Measurements from ENCODE around the gene TM9SF2. TPM values are rescaled to one million over a fixed set of nuclear protein-coding genes. Genes with fewer than 3 reads are reported as not detected.

Gene TM9SF2
- total and polyA plus RNA-seq, 9 of the 15 experiments (the other 6 are each of a cell fraction or from before 2014, with no cell fraction given), result 23.3 to 83.2 (median 55.1) TPM

GRCh38 chr13:99525967-99526366 lies 24.7 kb downstream of the TM9SF2 start:
- POLR2A ChIA-PET, result interaction anchor here (1.5 to 2.1 kb wide), 2 partner anchors 11 to 15 kb away, joined by 6 to 9 read pairs; no protein-coding TSS in a partner anchor
- Histone ChIP-seq H3K36me3 (ENCODE audit: control insufficient read depth, insufficient read depth, low read length) (peaks cover 65% of the 10 kb centered on the region; the same call in 2 of the 3 replicates), H3K4me1 (replicated peaks in 1 of 2; ENCODE audit: control insufficient read depth in 2 of 2, insufficient read depth in 2 of 2, low read length in 2 of 2) (peaks cover 0 to 8% of the 10 kb centered on the region in 2 experiments; a peak in 3 of 5 replicates), H4K20me1 (replicated peaks; ENCODE audit: control insufficient read depth, insufficient read depth, low read length) (no peaks in the 10 kb centered on the region), H3K9ac (ENCODE audit: insufficient read depth in 1 of 2, low read depth in 2 of 2, low read length in 2 of 2) (0 out of 4 replicates have a peak overlapping the region, but pooled peaks of 1 of the 2 experiments have one; percentile 28), H3K27ac (ENCODE audit: extremely low read depth, low read depth, low read length) (no peak overlapping the region; the same call in 2 of the 3 replicates), H2AFZ (ENCODE audit: low read depth, low read length) (no peak overlapping the region), H3K4me3 (no peak overlapping the region), H3K79me2 (ENCODE audit: control insufficient read depth, insufficient read depth, low read length) (peaks cover 2% of the 10 kb centered on the region), H3K9me1 (ENCODE audit: control insufficient read depth, insufficient read depth, low read length) (no peaks in the 10 kb centered on the region), H3K27me3 (ENCODE audit: control insufficient read depth in 2 of 2, insufficient read depth in 2 of 2, low read length in 2 of 2) (no peaks in the 10 kb centered on the region), H3K9me3 (replicated peaks; ENCODE audit: control insufficient read depth, insufficient read depth, low read depth, low read length) (no peaks in the 10 kb centered on the region), H3K4me2 (ENCODE audit: insufficient read depth, low read length) (peak overlapping the region; percentile 17; the same call in 1 of the 2 replicates)
- CTCF ChIA-PET (ENCODE audit: low intra/inter-chr PET ratio), result no interaction called here
- in situ Hi-C loops (cut with MboI) (no loop called here), intact Hi-C loops (cut with micrococcal nuclease) (loop anchor here (5.0 kb wide), 1 partner anchor 86 kb away; no protein-coding TSS in a partner anchor)
- ATAC-seq (peak; percentile 54), DNase-seq (ENCODE audit: extremely low read depth in 1 of 4, low spot score in 3 of 4) (no peak), FAIRE-seq (no peak)
- 58% methylated on average over 4 of the region's 4 CpGs for WGBS (ENCODE audit: insufficient coverage, low coverage, missing lambda C conversion rate)
- no peak for TF ChIP-seq NUFIP1 (IDR thresholded peaks at IDR 0.05; ENCODE audit: partially characterized antibody)
- TF ChIP-seq ZNF79 (CRISPR knock-in tag; IDR thresholded peaks at IDR 0.05; ENCODE audit: low read depth), result no peak
- TF ChIP-seq NR2F6 (CRISPR knock-in tag; IDR thresholded peaks at IDR 0.05), result no peak
- TF ChIP-seq ZNF589 (CRISPR knock-in tag; IDR thresholded peaks at IDR 0.05; ENCODE audit: low read depth), result no peak
- TF ChIP-seq MCM3 (IDR thresholded peaks at IDR 0.05), result no peak
- TF ChIP-seq ZBTB8A (IDR thresholded peaks at IDR 0.05; ENCODE audit: partially characterized antibody), result no peak
- no peak for TF ChIP-seq ZNF511 (CRISPR knock-in tag; IDR thresholded peaks at IDR 0.05)
- no peak for TF ChIP-seq GTF2B (IDR thresholded peaks at IDR 0.05; ENCODE audit: extremely low read depth, insufficient read length)
- TF ChIP-seq ZNF766 (CRISPR knock-in tag; conservative IDR thresholded peaks at IDR 0.05), result no peak
- TF ChIP-seq SMAD3 (CRISPR knock-in tag; conservative IDR thresholded peaks at IDR 0.05), result no peak
- TF ChIP-seq ATF4 (CRISPR knock-in tag; IDR thresholded peaks at IDR 0.05), result no peak
- BruUV-seq (replicated peaks), result no TSS peak
